ENCODE data around the gene TTLL11.

Gene TTLL11

DNA sequence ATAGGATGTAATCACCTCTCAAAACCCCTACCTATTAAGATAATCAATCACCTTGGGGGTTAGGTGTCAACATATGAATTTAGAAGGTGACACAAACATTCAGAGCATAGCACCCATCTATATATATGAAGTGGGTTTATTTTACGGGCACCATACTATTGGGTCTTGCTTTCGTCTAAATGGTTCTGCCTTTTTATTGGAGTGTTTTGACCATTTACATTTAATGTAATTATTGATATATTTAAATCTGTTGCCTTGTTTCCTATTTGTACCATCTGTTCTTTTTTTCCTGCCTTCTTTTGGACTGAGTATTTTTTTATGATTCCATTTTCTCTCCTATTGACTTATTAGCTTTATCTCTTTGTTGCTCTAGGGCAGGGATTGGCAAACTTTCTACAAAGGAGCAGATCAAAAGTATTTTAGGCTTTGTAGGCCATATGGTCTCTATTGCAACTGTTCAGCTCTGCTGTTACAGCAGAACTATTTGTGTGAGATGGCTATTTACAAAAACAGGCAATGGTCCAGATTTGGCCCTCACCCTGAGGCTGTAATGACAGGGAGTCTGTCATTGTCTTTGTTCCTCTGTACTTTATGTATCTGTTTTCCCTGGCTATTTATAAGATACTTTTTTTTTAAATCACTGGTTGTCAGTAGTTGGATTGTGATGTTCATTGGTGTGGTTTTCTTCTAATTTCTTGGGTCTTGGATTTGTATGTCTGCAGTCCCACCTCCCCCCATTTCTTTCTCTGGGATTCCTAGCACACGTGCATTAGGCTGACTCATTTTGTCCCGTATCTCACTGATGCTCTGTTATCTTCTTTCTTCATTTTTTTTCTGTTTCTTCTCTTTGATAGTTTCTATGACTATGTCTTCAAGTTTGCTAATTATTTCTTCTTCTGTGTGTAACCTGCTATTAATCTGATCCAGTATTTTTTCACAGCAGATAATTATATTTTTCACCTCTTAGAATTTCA, 314.6 kb downstream of the TTLL11 start:
- no peak for DNase-seq (ENCODE audit: low read depth)
- H3K4me3 ChIP-seq (ENCODE audit: low read depth, low read length), result no peak overlapping the region
- TF ChIP-seq, protein P1, sequence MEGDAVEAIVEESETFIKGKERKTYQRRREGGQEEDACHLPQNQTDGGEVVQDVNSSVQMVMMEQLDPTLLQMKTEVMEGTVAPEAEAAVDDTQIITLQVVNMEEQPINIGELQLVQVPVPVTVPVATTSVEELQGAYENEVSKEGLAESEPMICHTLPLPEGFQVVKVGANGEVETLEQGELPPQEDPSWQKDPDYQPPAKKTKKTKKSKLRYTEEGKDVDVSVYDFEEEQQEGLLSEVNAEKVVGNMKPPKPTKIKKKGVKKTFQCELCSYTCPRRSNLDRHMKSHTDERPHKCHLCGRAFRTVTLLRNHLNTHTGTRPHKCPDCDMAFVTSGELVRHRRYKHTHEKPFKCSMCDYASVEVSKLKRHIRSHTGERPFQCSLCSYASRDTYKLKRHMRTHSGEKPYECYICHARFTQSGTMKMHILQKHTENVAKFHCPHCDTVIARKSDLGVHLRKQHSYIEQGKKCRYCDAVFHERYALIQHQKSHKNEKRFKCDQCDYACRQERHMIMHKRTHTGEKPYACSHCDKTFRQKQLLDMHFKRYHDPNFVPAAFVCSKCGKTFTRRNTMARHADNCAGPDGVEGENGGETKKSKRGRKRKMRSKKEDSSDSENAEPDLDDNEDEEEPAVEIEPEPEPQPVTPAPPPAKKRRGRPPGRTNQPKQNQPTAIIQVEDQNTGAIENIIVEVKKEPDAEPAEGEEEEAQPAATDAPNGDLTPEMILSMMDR (IDR thresholded peaks at IDR 0.05; ENCODE audit: low read depth, low read length), result no peak
- no peak for TF ChIP-seq MAX (IDR thresholded peaks at IDR 0.05; ENCODE audit: low read depth, low read length)
- no peak for TF ChIP-seq MYC (IDR thresholded peaks at IDR 0.05; ENCODE audit: low read depth, low read length)
- no peak for TF ChIP-seq POLR2A (IDR thresholded peaks at IDR 0.05; ENCODE audit: extremely low read depth, insufficient read length)

GRCh38 chr9:121776739-121777637, 316.1 kb downstream of the TTLL11 start:
- TF ChIP-seq, protein P1 (IDR thresholded peaks at IDR 0.05; ENCODE audit: low read depth, low read length), result no peak
- TF ChIP-seq POLR2A (IDR thresholded peaks at IDR 0.05; ENCODE audit: extremely low read depth, insufficient read length) (no peak), MAX (IDR thresholded peaks at IDR 0.05; ENCODE audit: low read depth, low read length) (no peak), MYC (IDR thresholded peaks at IDR 0.05; ENCODE audit: low read depth, low read length) (no peak)
- no peak overlapping the region for H3K4me3 ChIP-seq (ENCODE audit: low read depth, low read length)
- DNase-seq (ENCODE audit: low read depth), result no peak

GRCh38 chr9:121776001-121776738, 316.9 kb downstream of the TTLL11 start:
- DNase-seq (ENCODE audit: low read depth), result no peak
- no peak overlapping the region for H3K4me3 ChIP-seq (ENCODE audit: low read depth, low read length)
- TF ChIP-seq POLR2A (IDR thresholded peaks at IDR 0.05; ENCODE audit: extremely low read depth, insufficient read length) (no peak), MAX (IDR thresholded peaks at IDR 0.05; ENCODE audit: low read depth, low read length) (no peak), MYC (IDR thresholded peaks at IDR 0.05; ENCODE audit: low read depth, low read length) (no peak)
- TF ChIP-seq, protein P1 (IDR thresholded peaks at IDR 0.05; ENCODE audit: low read depth, low read length), result no peak

- DNase-seq (ENCODE audit: low read depth), result no peak
- H3K4me3 ChIP-seq (ENCODE audit: low read depth, low read length), result no peak overlapping the region
- TF ChIP-seq, protein P1 (IDR thresholded peaks at IDR 0.05; ENCODE audit: low read depth, low read length), result no peak
- TF ChIP-seq MAX (IDR thresholded peaks at IDR 0.05; ENCODE audit: low read depth, low read length) (no peak), POLR2A (IDR thresholded peaks at IDR 0.05; ENCODE audit: extremely low read depth, insufficient read length) (no peak), MYC (IDR thresholded peaks at IDR 0.05; ENCODE audit: low read depth, low read length) (no peak)
Measured at GRCh38 chr9:121774715-121775613, 318.1 kb downstream of the TTLL11 start.
